ENCODE results near the gene CCNY.

CCNY gene

DNA sequence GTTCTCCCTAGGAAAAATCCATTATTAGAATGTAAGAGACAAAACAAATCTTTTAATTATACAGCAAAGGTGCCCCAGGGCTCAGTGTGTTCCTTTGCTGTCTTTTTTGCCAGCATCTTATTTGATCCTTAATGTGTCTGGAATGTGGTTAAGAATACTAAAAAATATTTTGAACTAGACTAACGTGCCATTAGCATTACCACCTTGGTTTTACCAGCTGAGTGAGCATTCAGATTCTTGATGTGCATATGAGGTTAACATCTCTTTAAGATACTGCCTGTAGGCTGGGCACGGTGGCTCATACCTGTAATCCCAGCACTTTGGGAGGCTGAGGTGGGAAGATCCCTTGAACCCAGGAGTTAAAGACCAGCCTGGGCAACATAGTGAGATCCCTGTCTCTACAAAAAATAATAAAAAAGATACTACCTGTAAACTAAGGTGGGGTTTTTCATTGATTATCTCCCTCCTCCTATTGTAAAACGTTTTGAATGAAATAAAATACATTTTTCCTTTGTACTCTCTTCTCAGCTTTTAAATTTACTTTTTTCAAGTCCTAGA, 96.6 kb downstream of the CCNY start:
- DNase-seq (ENCODE audit: low read depth), result no peak
- no peak overlapping the region for H3K4me3 ChIP-seq (ENCODE audit: low read depth, low read length)
- TF ChIP-seq, protein P1, sequence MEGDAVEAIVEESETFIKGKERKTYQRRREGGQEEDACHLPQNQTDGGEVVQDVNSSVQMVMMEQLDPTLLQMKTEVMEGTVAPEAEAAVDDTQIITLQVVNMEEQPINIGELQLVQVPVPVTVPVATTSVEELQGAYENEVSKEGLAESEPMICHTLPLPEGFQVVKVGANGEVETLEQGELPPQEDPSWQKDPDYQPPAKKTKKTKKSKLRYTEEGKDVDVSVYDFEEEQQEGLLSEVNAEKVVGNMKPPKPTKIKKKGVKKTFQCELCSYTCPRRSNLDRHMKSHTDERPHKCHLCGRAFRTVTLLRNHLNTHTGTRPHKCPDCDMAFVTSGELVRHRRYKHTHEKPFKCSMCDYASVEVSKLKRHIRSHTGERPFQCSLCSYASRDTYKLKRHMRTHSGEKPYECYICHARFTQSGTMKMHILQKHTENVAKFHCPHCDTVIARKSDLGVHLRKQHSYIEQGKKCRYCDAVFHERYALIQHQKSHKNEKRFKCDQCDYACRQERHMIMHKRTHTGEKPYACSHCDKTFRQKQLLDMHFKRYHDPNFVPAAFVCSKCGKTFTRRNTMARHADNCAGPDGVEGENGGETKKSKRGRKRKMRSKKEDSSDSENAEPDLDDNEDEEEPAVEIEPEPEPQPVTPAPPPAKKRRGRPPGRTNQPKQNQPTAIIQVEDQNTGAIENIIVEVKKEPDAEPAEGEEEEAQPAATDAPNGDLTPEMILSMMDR (conservative IDR thresholded peaks at IDR 0.05; ENCODE audit: low read depth, low read length), result no peak

DNA sequence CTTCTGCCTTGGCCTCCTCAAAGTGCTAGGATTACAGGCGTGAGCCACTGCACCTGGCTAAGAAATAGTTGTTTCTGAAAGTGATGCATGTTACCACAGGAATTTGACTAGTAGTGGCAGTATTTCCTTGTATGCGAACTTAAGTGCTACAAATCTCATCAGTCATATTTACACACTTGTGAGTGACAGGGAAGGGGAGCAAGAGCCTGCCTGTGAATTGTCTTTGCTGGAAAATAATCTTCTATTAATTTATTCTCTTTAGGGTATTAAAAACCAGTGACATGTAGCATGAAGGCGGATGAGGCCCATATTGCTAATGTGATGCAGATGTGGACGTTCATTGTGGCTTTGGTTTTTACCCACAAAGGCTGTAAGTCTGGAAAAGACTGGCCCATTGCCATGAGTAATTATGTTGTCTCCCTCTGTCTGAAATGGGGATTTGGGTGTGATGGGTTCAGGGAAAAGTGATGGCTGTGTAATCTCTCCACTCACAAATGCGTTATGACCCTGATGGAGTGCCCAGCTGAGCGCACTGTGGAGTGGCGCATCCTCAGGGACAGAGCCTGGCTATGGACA, 97.6 kb downstream of the CCNY start:
- peak; percentile 53 for DNase-seq (ENCODE audit: low read depth)
- no peak overlapping the region for H3K4me3 ChIP-seq (ENCODE audit: low read depth, low read length)
- TF ChIP-seq, protein P1 (conservative IDR thresholded peaks at IDR 0.05; ENCODE audit: low read depth, low read length), result no peak

DNA sequence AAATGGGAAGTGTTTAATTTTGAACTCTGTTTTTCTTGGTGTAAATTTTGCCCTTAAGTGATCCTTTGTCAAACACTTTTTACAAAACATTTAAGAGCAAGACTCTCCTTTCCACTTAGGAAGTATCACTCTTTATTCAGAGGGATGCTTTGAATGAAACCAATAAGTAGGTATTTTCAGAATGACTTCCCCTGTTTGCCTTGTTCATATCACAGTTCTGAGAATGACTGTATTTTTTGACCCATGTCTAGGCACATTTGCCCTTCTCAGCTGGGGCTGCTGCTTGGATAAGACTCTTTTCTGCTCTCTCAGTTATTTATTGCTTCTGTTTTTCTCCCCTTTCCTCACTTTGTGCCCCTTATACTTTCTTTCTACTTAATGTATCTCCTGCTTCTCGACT, 98.2 kb downstream of the CCNY start:
- no peak overlapping the region for H3K4me3 ChIP-seq (ENCODE audit: low read depth, low read length)
- TF ChIP-seq, protein P1 (conservative IDR thresholded peaks at IDR 0.05; ENCODE audit: low read depth, low read length), result no peak
- no peak for DNase-seq (ENCODE audit: low read depth)

DNA sequence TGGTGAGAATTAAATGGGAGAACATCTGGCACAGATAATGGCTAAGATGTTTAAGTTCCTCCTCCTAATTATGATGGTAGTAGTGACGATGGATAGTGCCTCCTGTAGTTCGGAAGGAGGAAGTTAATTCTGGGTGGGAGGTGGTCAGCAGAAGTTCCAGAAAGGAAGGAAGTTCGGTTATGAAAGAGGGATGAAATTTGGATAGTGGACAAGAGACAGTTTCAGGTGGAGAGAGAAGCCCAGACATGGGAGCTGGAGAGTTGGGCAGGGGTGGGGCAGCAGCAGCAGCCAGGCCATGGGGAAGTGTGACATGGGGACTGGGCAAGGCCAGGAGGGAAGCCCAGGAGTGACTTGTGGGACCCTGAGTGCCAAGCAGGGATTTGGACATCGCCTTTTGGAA, 99.5 kb downstream of the CCNY start:
- H3K4me3 ChIP-seq (ENCODE audit: low read depth, low read length), result no peak overlapping the region
- TF ChIP-seq, protein P1 (conservative IDR thresholded peaks at IDR 0.05; ENCODE audit: low read depth, low read length), result no peak
- DNase-seq (ENCODE audit: low read depth), result no peak

DNA sequence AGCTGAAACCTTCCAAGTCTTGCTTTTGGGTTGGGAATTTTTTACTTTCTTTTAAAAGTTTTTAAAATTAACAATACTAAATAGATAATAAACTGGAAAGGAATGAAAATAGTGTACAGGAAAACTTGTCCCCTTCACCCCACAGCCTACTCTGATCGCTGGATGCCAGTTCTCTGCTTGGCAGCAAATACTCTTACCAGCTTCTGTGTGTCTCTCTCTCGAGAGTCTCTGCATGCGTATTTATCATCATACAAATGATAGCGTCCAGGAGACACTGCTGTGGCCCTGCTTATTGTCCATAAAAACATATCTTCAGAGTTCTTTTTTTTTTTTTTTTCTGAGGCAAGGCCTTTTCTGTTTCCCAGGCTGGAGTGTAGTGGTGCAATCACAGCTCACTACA, 101.5 kb downstream of the CCNY start:
- no peak overlapping the region for H3K4me3 ChIP-seq (ENCODE audit: low read depth, low read length)
- no peak for DNase-seq (ENCODE audit: low read depth)
- TF ChIP-seq, protein P1 (conservative IDR thresholded peaks at IDR 0.05; ENCODE audit: low read depth, low read length), result no peak

DNA sequence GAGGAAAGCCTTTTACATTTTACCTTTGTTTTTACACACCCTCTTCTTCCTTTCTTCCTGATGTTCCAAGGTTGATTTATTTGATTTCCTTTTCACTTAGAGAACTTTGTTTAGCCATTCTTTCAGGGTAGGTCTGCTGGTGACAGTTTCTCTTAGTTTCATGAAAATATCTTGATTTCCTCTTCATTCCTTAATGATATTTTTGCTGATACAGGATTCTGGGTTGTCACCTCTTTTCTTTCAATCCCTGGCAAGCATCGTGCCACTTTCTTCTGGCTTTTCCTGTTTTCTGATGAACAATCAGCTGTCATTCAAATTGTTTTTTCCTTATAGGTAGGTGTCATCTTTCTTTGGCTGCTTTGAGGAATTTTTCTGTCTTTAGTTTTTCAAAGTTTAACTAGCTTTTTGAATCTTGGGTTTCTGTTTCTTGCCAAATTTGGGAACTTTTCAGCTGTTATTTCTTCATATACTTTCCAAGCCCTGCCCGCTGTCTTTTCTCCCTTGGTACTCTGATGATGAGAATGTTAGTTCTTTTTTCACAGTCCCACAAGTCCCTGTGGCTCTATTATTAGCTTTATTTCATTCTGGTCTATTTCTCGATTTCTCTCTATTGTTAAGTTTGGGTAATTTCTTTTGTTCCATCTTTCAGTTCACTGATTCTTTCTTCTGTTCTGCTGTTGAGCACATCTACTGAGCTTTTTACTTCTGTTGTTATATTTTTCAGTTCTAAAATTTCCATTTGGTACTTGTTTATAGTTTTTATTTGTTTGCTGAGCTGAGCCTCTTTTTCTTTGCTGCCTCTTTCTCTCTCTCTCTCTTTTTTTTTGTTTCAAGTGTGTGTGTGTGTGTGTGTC, 102.6 kb downstream of the CCNY start:
- no peak for DNase-seq (ENCODE audit: low read depth)
- no peak overlapping the region for H3K4me3 ChIP-seq (ENCODE audit: low read depth, low read length)
- TF ChIP-seq, protein P1 (conservative IDR thresholded peaks at IDR 0.05; ENCODE audit: low read depth, low read length), result no peak

All from choroid plexus epithelial cell (primary cell).